ENCODE data around the gene FAM120A. TPM values are rescaled to one million over a fixed set of nuclear protein-coding genes. Genes with fewer than 3 reads are reported as not detected.

FAM120A gene
- total and polyA plus RNA-seq, 2 of the 13 experiments (the other 11 are each of a cell fraction or from before 2014, with no cell fraction given) = 41.3 to 44.4 TPM

DNA sequence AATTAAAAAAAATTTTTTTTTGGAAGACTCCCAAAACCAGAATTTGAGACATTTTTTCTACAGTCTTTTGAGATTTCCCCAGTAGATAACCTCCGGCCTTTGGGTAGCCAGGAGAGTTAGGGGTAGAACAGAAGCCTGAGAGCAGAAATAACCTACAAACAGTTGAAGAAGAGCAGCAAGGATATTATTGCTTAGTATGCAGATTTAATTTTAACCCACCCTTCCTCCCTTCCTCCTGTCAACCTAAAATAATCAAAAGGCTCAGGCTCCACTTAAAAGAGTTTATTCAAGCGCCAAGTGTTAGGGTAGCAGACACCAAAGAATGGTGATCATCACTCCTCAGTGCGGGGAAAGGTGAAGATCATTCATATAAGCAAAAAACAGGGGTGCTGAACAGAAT lies 17.4 kb upstream of the FAM120A start:
- Histone ChIP-seq H3K4me3 (replicated peaks in 1 of 3; ENCODE audit: insufficient read depth in 1 of 3, low read depth in 2 of 3, low read length in 3 of 3) (no peak overlapping the region), H3K4me1 (ENCODE audit: insufficient read depth, low read length) (peaks cover 17% of the 10 kb centered on the region), H3K36me3 (replicated peaks in 1 of 2; ENCODE audit: control insufficient read depth in 1 of 2, insufficient read depth in 2 of 2, low read length in 2 of 2) (no peaks in the 10 kb centered on the region), H3K9me3 (ENCODE audit: low read length) (no peaks in the 10 kb centered on the region), H3K9ac (ENCODE audit: insufficient read depth, low read depth, low read length) (no peak overlapping the region), H2AFZ (ENCODE audit: low read length) (no peak overlapping the region), H3K27ac (ENCODE audit: extremely low read length, insufficient read depth, low read length) (no peak overlapping the region), H3K79me2 (ENCODE audit: insufficient read depth, low read length) (no peaks in the 10 kb centered on the region), H3K4me2 (ENCODE audit: low read depth, low read length) (no peak overlapping the region), H3K27me3 (ENCODE audit: control insufficient read depth in 1 of 2, insufficient read depth in 2 of 2, low read length in 2 of 2) (no peaks in the 10 kb centered on the region), H4K20me1 (ENCODE audit: insufficient read depth, low read length) (no peaks in the 10 kb centered on the region)
- DNase-seq (ENCODE audit: low spot score) (no peak), FAIRE-seq (no peak), ATAC-seq (no peak)
- TF ChIP-seq, protein P1, sequence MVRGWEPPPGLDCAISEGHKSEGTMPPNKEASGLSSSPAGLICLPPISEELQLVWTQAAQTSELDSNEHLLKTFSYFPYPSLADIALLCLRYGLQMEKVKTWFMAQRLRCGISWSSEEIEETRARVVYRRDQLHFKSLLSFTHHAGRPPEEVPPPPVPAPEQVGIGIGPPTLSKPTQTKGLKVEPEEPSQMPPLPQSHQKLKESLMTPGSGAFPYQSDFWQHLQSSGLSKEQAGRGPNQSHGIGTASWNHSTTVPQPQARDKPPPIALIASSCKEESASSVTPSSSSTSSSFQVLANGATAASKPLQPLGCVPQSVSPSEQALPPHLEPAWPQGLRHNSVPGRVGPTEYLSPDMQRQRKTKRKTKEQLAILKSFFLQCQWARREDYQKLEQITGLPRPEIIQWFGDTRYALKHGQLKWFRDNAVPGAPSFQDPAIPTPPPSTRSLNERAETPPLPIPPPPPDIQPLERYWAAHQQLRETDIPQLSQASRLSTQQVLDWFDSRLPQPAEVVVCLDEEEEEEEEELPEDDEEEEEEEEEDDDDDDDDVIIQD (CRISPR knock-in tag; IDR thresholded peaks at IDR 0.05; ENCODE audit: low read depth) = no peak
- TF ChIP-seq TAF1 (CRISPR knock-in tag; IDR thresholded peaks at IDR 0.05) (no peak), ZNF841 (CRISPR knock-in tag; IDR thresholded peaks at IDR 0.05; ENCODE audit: borderline replicate concordance) (no peak), MAFF (IDR thresholded peaks at IDR 0.05; ENCODE audit: low read depth, low read length) (peak; percentile 66), ZNF678 (CRISPR knock-in tag; IDR thresholded peaks at IDR 0.05) (no peak), NR2F6 (IDR thresholded peaks at IDR 0.05) (no peak), NR2F6 (CRISPR knock-in tag; IDR thresholded peaks at IDR 0.05) (no peak), RARG (CRISPR knock-in tag; IDR thresholded peaks at IDR 0.05; ENCODE audit: low read depth) (no peak), MAFK (conservative IDR thresholded peaks at IDR 0.05 in 1 of 2, IDR thresholded peaks at IDR 0.05 in 1 of 2; ENCODE audit: low read length in 2 of 2) (peak; percentile 70 to 83)
- TF ChIP-seq, protein P2, sequence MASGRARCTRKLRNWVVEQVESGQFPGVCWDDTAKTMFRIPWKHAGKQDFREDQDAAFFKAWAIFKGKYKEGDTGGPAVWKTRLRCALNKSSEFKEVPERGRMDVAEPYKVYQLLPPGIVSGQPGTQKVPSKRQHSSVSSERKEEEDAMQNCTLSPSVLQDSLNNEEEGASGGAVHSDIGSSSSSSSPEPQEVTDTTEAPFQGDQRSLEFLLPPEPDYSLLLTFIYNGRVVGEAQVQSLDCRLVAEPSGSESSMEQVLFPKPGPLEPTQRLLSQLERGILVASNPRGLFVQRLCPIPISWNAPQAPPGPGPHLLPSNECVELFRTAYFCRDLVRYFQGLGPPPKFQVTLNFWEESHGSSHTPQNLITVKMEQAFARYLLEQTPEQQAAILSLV (CRISPR knock-in tag; IDR thresholded peaks at IDR 0.05; ENCODE audit: borderline replicate concordance) = no peak
- TF ChIP-seq, protein P3, sequence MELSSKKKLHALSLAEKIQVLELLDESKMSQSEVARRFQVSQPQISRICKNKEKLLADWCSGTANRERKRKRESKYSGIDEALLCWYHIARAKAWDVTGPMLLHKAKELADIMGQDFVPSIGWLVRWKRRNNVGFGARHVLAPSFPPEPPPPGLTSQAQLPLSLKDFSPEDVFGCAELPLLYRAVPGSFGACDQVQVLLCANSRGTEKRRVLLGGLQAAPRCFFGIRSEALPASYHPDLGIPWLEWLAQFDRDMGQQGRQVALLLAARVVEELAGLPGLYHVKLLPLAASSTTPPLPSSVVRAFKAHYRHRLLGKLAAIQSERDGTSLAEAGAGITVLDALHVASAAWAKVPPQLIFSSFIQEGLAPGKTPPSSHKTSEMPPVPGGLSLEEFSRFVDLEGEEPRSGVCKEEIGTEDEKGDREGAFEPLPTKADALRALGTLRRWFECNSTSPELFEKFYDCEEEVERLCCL (CRISPR knock-in tag; IDR thresholded peaks at IDR 0.05; ENCODE audit: borderline replicate concordance) = no peak
- intact Hi-C loops (cut with micrococcal nuclease; ENCODE audit: unreplicated experiment) = no loop called here
- POLR2A ChIA-PET = no interaction called here
- in situ Hi-C loops (cut with HindIII; ENCODE audit: extremely low pct_ligation_motif_present, low pct_unique_long_range_greater_than_20kb) = loop anchor here (25.0 kb wide), 1 partner anchor 272 kb away; no protein-coding TSS in a partner anchor
- BruUV-seq (replicated peaks) = no TSS peak
- WGBS (ENCODE audit: low lambda C conversion rate) = 97% methylated on average over 3 of the region's 3 CpGs
- CTCF ChIA-PET (ENCODE audit: low intra/inter-chr PET ratio, low total read pairs) = no interaction called here

Data from HepG2 (cell line).